ENCODE results near the gene WWP2.

Gene WWP2

GRCh38 chr16:69890892-69891282 lies 128.8 kb downstream of the WWP2 start:
- no peak for DNase-seq

- DNase-seq: no peak
Measured at GRCh38 chr16:69892378-69892777, 130.2 kb downstream of the WWP2 start.

GRCh38 chr16:69893106-69893505 lies 131.0 kb downstream of the WWP2 start:
- DNase-seq: no peak

GRCh38 chr16:69894676-69895075 lies 132.5 kb downstream of the WWP2 start:
- no peak for DNase-seq

- DNase-seq: no peak
Measured at GRCh38 chr16:69903865-69904415, 141.8 kb downstream of the WWP2 start.

- no peak for DNase-seq
Measured at GRCh38 chr16:69904495-69905170, 142.5 kb downstream of the WWP2 start.

GRCh38 chr16:69905171-69905555 lies 143.0 kb downstream of the WWP2 start:
- DNase-seq: no peak

GRCh38 chr16:69906838-69907401 lies 144.8 kb downstream of the WWP2 start:
- no peak for DNase-seq

DNA sequence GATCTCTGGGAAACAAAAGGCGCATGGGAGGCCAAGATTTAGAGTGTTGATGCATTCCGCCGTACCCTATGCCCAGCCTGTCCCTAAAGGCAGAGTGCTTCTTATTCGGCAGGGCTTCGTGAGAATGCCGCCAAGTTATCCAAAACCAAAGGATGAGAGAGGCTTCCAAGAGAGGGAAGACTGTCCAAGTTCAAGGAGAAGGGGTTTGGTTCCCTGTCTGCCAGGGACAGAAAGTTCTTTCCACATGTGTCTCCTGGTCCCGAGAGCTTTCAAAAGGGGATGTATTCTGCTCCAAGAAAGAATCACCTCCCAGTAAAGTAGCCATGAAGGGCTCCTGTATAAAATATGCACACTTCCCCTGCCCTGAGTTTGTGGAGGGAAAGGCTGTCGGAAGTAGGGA lies 146.9 kb downstream of the WWP2 start:
- no peak for DNase-seq

DNA sequence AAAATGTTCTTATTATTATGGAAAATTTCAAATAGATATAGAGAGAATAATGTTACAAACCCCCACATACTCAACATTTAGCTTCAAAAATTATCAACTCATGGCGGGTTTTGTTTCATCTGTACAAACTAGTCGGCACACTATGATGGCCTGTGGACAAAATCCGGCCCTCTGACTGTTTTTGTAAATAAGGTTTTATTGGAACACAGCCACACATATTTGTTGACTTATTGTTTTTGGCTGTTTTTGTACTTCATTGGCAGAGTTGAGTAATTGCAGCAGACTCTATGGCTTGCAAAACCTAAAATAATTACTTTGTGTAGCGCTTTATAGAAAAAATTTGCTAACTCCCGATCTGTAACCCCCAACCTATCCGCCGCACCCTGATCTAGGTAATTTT lies 147.6 kb downstream of the WWP2 start:
- no peak for DNase-seq

- DNase-seq: no peak
Measured at GRCh38 chr16:69910964-69911363, 148.8 kb downstream of the WWP2 start.

- no peak for DNase-seq
Measured at GRCh38 chr16:69916462-69916861, 154.3 kb downstream of the WWP2 start.

DNA sequence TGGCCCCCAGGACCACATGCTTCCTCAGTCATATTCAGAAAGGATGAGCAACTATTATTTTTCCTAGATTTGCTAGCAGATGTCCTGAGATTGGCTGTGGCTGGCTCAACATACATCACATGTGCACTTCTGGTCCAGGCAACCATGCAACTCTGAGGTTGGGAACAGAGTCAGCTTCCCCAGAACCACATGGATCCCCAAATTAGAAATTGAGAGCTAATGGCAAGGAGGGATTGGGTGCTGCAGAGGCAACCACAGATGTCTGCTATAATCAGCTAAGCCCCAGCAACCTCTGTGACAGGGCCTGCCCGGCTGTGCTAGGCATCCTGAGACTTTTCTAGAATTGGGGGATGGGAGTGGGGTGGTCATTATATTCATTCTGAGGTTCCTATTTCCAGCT lies 155.2 kb downstream of the WWP2 start:
- DNase-seq: no peak

- DNase-seq: no peak
Measured at GRCh38 chr16:69917739-69918138, 155.6 kb downstream of the WWP2 start.

GRCh38 chr16:69918241-69918640 lies 156.1 kb downstream of the WWP2 start:
- DNase-seq: no peak

DNA sequence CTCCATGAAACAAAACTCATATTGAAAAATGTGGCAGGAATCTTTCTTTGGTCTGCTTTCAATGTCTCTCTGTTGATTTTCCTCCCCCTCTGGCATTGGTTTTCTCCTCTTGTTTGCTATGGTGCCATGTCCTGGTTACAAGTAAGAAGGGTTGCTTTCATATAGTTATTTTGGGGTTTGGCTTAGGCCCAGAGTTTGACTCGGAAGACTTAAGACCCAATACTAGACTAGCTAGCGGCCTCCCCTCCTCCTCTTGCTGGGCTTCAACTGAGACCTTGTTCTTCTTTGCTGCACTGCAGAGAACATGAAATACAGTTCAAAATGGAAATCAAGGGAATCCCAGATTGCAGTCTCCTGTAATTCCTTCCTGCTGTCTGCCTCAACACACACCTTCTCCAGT lies 159.0 kb downstream of the WWP2 start:
- DNase-seq: no peak

- DNase-seq: no peak
Measured at GRCh38 chr16:69922200-69922599, 160.1 kb downstream of the WWP2 start.

GRCh38 chr16:69924041-69924775 lies 162.1 kb downstream of the WWP2 start:
- no peak for DNase-seq

GRCh38 chr16:69924777-69925191 lies 162.7 kb downstream of the WWP2 start:
- DNase-seq: no peak

DNA sequence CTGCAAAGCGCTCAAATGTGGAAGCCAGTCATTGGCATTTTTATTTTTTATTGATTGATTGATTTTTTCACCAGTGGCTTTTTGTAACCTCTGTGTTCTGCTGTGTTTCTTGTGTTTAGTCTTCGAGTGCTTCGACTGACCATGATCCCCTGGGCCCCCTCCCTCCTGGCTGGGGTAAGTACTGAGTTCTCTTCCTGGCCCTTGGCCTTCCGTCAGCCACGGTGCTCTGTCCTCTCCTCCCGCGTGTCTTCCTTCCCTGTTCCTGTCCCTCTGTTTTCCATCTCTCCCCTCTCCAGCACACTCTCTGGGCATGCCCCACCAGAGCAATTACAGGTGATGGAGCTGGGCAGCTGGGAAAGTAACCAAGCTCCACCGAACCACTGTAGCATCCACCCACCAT lies 163.2 kb downstream of the WWP2 start:
- no peak for DNase-seq

DNA sequence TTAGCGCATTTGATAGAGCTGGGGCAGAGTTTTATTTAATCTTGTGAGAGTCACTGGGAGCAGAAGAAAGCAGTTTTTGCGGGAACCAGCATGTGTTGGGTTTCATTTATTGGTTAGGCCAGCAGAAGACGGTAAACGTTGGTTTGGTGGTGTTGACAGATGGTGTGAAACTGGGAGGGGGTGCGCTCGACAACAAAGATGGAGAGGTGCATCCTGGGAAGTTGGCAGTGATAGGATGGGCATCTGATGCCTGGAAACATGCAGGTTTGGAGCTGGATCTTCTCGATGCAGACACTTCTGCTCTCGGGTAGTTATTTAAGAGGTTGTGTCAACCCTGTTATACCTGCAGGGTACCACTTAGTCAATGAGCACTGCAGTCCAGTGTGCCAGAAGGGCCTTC lies 164.1 kb downstream of the WWP2 start:
- no peak for DNase-seq

GRCh38 chr16:69927056-69927757 lies 165.1 kb downstream of the WWP2 start:
- no peak for DNase-seq

- no peak for DNase-seq
Measured at GRCh38 chr16:69928856-69929400, 166.8 kb downstream of the WWP2 start.
